HepG2 (cell line): ENCODE data around the gene STUB1. TPM values are rescaled to one million over a fixed set of nuclear protein-coding genes. Genes with fewer than 3 reads are reported as not detected.

Experiments
- CHD2 ChIP-seq: IDR thresholded peaks from 2 replicates; pipeline ENCODE4 v1.6.1; 2011; ENCODE audit warnings: low read depth, low read length, improper control_type of control experiment
- HMGA1 ChIP-seq: sonication (generic); formaldehyde crosslinking; conservative IDR thresholded peaks from 2 replicates; pipeline ENCODE4 v1.4.0; 2020; ENCODE audit warnings: missing genetic modification reagents
- JUN ChIP-seq: sonication (generic); formaldehyde crosslinking; IDR thresholded peaks from 2 replicates; pipeline ENCODE4 v1.4.0; 2020; ENCODE audit warnings: mild to moderate bottlenecking, missing genetic modification reagents
- NFIB ChIP-seq: sonication (generic); formaldehyde crosslinking; IDR thresholded peaks from 2 replicates; pipeline ENCODE4 v1.9.0; 2021; ENCODE audit warnings: missing genetic modification reagents, mild to moderate bottlenecking, borderline replicate concordance
- TAF15 ChIP-seq: fragments of 200-400 bp; formaldehyde crosslinking; IDR thresholded peaks from one replicate; pipeline ENCODE4 v1.6.1; 2018; ENCODE audit warnings: mild to moderate bottlenecking, low read depth, low read length; ENCODE audit not compliant: poor library complexity, severe bottlenecking
- ZEB1 ChIP-seq: IDR thresholded peaks from 2 replicates; pipeline ENCODE4 v1.6.1; 2012; ENCODE audit warnings: mild to moderate bottlenecking, low read depth, inconsistent platforms; ENCODE audit not compliant: insufficient replicate concordance
- ZNF382 ChIP-seq: sonication (generic); formaldehyde crosslinking; IDR thresholded peaks from 2 replicates; pipeline ENCODE4 v1.5.0; 2020; ENCODE audit warnings: missing genetic modification reagents, mild to moderate bottlenecking, borderline replicate concordance
- ZNF44 ChIP-seq: sonication (generic); formaldehyde crosslinking; IDR thresholded peaks from 2 replicates; pipeline ENCODE4 v1.5.1; 2020; ENCODE audit warnings: mild to moderate bottlenecking, missing genetic modification reagents
- ZNF788 ChIP-seq: sonication (generic); formaldehyde crosslinking; IDR thresholded peaks from 2 replicates; pipeline ENCODE4 v1.5.0; 2020; ENCODE audit warnings: mild to moderate bottlenecking, missing genetic modification reagents, borderline replicate concordance
- polyA plus RNA-seq, 8 experiments: library from polyadenylated mRNA; depleted of rRNA in 3 of 8; stranded (reverse) in 7 of 8; unstranded in 1 of 8; fragments of >200 nt; fragmentation: Illumina TruSeq in 4 of 8; extraction: Trizol in 4 of 8; gene quantifications; 2 replicates each; pipeline versions ENCODE4 v1.2.1 to v1.2.3, GENCODE V29; 2011 to 2016; ENCODE audit warnings: low read depth in 4 of 8, missing spikeins in 1 of 8, mixed read lengths in 1 of 8; ENCODE audit not compliant: insufficient read depth in 1 of 8
- total RNA-seq, 5 experiments: library from RNA; depleted of rRNA; stranded (reverse); fragments of >200 nt; fragmentation: Illumina TruSeq; extraction: Trizol; gene quantifications; 2 replicates each; pipeline ENCODE4 v1.2.3, GENCODE V29; 2016; ENCODE audit warnings: low read depth in 1 of 5
- TF ChIP-seq, protein P1 (sequence below), 2 experiments: IDR thresholded peaks; 2 replicates each; pipeline ENCODE4 v1.6.1; 2011 to 2012; ENCODE audit warnings: low read length in 2 of 2, borderline replicate concordance in 1 of 2, low read depth in 1 of 2, mild to moderate bottlenecking in 1 of 2, moderate library complexity in 1 of 2
- TF ChIP-seq, protein P2 (sequence below): sonication (generic); formaldehyde crosslinking; IDR thresholded peaks from 2 replicates; pipeline ENCODE4 v1.8.0; 2022; ENCODE audit warnings: missing genetic modification reagents, mild to moderate bottlenecking, inconsistent platforms, borderline replicate concordance
- TF ChIP-seq, protein P3 (sequence below): IDR thresholded peaks from 2 replicates; pipeline ENCODE4 v1.4.0; 2020; ENCODE audit warnings: mild to moderate bottlenecking, missing genetic modification reagents
- TF ChIP-seq, protein P4 (sequence below): sonication (generic); formaldehyde crosslinking; IDR thresholded peaks from 2 replicates; pipeline ENCODE4 v1.4.0; 2020; ENCODE audit warnings: missing genetic modification reagents
- TF ChIP-seq, protein P5 (sequence below), 2 experiments: sonication (generic) in 1 of 2; formaldehyde crosslinking in 1 of 2; IDR thresholded peaks; 2 replicates each; pipeline versions ENCODE4 v1.4.0 to v1.6.1; 2016 to 2020; ENCODE audit warnings: borderline replicate concordance in 1 of 2, low read depth in 1 of 2, mild to moderate bottlenecking in 1 of 2, missing genetic modification reagents in 1 of 2

Gene STUB1
- total and polyA plus RNA-seq, 2 of the 13 experiments (the other 11 are each of a cell fraction or from before 2014, with no cell fraction given) = 52.9 to 78.2 TPM

DNA sequence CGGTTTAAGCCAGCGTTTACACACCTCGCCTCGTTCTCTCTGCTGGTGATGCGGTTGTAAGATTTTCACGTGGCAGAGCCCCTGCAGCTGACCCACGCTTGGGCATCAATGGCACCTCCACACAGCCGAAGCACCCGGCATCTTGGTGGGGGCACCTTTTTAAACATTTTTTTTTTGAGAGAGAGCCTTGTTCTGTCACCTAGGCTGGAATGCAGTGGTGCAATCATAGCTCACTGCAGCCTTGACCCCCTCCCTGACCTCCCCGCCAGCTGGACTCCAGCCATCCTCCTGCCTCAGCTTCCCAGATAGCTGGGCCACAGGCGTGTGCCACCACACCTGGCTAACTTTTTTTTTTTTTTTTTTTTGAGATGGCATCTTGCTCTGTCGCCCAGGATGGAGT, 26.2 kb upstream of the STUB1 start (continued):
- TF ChIP-seq, protein P1, sequence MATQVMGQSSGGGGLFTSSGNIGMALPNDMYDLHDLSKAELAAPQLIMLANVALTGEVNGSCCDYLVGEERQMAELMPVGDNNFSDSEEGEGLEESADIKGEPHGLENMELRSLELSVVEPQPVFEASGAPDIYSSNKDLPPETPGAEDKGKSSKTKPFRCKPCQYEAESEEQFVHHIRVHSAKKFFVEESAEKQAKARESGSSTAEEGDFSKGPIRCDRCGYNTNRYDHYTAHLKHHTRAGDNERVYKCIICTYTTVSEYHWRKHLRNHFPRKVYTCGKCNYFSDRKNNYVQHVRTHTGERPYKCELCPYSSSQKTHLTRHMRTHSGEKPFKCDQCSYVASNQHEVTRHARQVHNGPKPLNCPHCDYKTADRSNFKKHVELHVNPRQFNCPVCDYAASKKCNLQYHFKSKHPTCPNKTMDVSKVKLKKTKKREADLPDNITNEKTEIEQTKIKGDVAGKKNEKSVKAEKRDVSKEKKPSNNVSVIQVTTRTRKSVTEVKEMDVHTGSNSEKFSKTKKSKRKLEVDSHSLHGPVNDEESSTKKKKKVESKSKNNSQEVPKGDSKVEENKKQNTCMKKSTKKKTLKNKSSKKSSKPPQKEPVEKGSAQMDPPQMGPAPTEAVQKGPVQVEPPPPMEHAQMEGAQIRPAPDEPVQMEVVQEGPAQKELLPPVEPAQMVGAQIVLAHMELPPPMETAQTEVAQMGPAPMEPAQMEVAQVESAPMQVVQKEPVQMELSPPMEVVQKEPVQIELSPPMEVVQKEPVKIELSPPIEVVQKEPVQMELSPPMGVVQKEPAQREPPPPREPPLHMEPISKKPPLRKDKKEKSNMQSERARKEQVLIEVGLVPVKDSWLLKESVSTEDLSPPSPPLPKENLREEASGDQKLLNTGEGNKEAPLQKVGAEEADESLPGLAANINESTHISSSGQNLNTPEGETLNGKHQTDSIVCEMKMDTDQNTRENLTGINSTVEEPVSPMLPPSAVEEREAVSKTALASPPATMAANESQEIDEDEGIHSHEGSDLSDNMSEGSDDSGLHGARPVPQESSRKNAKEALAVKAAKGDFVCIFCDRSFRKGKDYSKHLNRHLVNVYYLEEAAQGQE (IDR thresholded peaks at IDR 0.05; ENCODE audit: borderline replicate concordance in 1 of 2, low read depth in 1 of 2, low read length in 2 of 2) = no peak
- no peak for TF ChIP-seq ZNF44 (CRISPR knock-in tag)
- TF ChIP-seq, protein P2, sequence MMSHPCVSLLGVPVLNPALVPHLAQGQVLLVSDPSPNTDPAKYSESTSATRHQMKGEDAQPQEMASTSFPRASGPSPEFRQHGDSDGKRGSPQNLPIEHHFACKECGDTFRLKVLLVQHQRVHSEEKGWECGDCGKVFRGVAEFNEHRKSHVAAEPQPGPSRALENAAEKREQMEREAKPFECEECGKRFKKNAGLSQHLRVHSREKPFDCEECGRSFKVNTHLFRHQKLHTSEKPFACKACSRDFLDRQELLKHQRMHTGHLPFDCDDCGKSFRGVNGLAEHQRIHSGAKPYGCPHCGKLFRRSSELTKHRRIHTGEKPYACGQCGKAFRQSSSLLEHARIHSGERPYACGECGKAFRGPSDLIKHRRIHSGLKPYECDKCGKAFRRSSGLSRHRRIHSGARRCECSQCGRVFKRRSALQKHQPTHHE = no peak
- TF ChIP-seq ZNF382 (CRISPR knock-in tag) = no peak
- TF ChIP-seq NFIB = no peak
- TF ChIP-seq TAF15 = no peak
- TF ChIP-seq ZEB1 = no peak
- no peak for TF ChIP-seq HMGA1 (CRISPR knock-in tag)
- no peak for TF ChIP-seq CHD2
- TF ChIP-seq, protein P3, sequence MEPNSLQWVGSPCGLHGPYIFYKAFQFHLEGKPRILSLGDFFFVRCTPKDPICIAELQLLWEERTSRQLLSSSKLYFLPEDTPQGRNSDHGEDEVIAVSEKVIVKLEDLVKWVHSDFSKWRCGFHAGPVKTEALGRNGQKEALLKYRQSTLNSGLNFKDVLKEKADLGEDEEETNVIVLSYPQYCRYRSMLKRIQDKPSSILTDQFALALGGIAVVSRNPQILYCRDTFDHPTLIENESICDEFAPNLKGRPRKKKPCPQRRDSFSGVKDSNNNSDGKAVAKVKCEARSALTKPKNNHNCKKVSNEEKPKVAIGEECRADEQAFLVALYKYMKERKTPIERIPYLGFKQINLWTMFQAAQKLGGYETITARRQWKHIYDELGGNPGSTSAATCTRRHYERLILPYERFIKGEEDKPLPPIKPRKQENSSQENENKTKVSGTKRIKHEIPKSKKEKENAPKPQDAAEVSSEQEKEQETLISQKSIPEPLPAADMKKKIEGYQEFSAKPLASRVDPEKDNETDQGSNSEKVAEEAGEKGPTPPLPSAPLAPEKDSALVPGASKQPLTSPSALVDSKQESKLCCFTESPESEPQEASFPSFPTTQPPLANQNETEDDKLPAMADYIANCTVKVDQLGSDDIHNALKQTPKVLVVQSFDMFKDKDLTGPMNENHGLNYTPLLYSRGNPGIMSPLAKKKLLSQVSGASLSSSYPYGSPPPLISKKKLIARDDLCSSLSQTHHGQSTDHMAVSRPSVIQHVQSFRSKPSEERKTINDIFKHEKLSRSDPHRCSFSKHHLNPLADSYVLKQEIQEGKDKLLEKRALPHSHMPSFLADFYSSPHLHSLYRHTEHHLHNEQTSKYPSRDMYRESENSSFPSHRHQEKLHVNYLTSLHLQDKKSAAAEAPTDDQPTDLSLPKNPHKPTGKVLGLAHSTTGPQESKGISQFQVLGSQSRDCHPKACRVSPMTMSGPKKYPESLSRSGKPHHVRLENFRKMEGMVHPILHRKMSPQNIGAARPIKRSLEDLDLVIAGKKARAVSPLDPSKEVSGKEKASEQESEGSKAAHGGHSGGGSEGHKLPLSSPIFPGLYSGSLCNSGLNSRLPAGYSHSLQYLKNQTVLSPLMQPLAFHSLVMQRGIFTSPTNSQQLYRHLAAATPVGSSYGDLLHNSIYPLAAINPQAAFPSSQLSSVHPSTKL = peak; percentile 35; the same call in 1 of the 2 replicates
- TF ChIP-seq, protein P4, sequence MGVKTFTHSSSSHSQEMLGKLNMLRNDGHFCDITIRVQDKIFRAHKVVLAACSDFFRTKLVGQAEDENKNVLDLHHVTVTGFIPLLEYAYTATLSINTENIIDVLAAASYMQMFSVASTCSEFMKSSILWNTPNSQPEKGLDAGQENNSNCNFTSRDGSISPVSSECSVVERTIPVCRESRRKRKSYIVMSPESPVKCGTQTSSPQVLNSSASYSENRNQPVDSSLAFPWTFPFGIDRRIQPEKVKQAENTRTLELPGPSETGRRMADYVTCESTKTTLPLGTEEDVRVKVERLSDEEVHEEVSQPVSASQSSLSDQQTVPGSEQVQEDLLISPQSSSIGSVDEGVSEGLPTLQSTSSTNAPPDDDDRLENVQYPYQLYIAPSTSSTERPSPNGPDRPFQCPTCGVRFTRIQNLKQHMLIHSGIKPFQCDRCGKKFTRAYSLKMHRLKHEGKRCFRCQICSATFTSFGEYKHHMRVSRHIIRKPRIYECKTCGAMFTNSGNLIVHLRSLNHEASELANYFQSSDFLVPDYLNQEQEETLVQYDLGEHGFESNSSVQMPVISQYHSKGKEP (CRISPR knock-in tag) = no peak
- TF ChIP-seq, protein P5, sequence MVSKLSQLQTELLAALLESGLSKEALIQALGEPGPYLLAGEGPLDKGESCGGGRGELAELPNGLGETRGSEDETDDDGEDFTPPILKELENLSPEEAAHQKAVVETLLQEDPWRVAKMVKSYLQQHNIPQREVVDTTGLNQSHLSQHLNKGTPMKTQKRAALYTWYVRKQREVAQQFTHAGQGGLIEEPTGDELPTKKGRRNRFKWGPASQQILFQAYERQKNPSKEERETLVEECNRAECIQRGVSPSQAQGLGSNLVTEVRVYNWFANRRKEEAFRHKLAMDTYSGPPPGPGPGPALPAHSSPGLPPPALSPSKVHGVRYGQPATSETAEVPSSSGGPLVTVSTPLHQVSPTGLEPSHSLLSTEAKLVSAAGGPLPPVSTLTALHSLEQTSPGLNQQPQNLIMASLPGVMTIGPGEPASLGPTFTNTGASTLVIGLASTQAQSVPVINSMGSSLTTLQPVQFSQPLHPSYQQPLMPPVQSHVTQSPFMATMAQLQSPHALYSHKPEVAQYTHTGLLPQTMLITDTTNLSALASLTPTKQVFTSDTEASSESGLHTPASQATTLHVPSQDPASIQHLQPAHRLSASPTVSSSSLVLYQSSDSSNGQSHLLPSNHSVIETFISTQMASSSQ (IDR thresholded peaks at IDR 0.05; ENCODE audit: low read depth) = no peak
- TF ChIP-seq, protein P5 (CRISPR knock-in tag; IDR thresholded peaks at IDR 0.05; ENCODE audit: borderline replicate concordance) = no peak
- TF ChIP-seq ZNF788 (CRISPR knock-in tag) = no peak
- no peak for TF ChIP-seq JUN (CRISPR knock-in tag)
